Kidney capillary endothelial cell (primary cell): ENCODE results near the gene STARD13.

ENCODE experiments used
- DNase-seq: peaks from one replicate; pipeline ENCODE4 v3.0.0-alpha.2; 2018; ENCODE audit warnings: low spot score

Gene STARD13

DNA sequence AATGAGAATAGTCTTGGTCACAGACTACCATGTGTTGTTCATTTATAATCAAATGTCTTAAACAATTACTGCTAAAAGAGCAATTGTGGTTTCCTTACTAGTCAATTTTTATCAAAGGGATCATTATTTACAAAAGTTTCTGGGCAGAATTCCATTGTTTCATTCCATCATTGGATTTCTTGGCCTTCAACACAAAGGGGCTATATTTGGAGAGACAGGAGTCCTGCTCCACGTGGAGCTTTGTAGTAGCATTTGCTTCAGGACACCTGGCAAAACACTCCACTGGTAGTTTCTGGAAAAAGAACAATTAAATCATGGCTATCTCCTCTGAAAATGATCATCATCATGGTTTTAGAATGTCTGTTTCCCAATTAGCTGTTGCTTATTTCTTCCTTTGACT is 22.3 kb upstream of the STARD13 start:
- no peak for DNase-seq

DNA sequence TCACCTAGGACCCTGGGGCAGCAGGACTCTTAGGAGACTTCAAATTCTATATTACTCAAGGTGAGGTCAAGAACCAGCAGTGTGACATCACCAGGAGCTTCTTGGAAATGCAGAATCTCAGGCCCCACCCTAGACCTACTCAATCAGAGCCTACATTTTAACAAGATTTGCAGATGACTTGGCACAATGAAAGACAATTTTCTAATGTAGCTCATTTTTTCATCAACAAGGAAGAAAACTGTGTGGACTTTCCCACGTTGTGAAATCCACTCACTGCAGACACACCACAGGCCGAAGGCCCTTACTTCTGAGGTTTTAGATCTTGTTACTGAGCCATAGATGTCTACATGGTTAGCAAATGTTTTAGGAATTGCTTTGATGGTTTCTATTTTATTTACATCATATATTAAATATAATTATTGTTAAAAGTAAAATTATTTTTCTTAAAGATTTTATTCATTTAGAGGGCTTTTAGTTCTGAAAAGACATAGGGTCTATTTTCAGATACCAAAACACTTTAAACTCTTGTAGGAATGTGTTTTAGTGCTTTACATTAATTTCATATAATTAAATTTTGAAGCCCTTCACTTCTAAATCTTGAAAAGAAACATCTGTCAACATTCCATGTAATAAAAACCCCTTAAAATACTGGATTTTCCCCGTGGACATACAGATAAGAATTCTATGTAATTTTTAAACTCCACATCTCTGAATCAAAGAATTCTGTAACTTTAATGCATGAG is 18.5 kb upstream of the STARD13 start:
- DNase-seq: no peak

DNA sequence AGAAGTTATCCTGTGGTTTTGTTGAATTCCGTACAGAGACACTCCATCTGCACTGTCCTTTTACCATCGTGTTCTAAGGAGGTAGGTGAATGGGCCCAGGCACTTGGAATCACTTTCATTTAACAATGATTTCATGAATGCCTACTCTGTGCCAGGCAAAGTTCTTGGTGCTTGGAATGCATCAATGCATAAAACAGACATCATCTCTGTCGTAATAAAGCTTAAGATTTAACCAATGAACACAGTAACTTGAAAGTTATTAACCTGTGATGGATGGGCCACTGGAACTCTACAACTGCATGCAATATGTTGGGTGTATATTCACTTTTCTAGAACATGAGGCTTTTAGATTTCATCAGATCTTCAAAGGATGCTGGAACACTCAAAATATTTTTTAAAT is 14.1 kb upstream of the STARD13 start:
- DNase-seq: no peak

DNA sequence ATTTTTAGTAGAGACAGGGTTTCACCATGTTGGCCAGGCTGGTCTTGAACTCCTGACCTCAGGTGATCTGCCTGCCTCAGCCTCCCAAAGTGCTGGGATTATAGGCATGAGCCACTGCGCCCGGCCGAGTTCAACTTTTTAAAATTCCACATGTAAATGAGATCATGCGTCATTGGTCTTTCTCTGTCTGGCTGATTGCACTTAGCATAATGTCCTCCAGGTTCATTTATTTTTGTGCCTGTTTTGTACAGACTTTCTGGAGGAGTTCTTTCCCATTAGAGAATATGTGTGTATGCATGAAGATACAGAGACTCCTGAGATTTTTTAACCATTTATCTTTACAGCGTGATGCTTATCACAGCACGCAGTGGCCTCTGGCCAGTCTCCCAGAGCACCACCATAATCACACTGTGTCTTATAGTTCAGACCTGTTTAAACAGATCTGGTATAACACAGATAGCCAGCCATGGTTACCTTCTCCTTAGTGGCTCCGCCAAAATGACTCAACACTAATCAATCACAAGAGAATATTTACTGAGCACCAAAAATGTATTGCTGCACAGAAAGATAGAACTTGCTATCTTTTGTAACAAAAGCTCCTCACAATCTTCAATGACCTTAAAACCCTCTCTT is 11.4 kb upstream of the STARD13 start:
- no peak for DNase-seq

DNA sequence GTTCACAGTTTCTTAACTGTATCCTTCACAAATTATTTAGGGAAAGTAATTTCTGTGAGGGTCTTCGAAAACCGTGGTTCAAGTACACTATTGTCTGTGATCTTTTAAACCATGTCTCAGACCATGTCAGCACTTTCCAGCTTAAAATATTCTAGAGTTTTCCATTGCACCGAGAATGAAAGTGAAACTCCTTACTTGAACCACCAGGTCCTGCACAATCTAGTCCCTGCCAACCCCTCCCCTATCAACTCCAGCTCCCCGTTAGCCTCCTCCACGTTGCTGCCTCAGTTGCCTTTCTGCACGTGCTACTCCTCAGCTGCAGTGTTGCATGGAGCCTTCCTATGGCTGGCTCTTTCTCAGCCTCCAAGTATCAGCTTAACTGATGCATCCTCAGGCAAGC is 7.2 kb upstream of the STARD13 start:
- DNase-seq: no peak

DNA sequence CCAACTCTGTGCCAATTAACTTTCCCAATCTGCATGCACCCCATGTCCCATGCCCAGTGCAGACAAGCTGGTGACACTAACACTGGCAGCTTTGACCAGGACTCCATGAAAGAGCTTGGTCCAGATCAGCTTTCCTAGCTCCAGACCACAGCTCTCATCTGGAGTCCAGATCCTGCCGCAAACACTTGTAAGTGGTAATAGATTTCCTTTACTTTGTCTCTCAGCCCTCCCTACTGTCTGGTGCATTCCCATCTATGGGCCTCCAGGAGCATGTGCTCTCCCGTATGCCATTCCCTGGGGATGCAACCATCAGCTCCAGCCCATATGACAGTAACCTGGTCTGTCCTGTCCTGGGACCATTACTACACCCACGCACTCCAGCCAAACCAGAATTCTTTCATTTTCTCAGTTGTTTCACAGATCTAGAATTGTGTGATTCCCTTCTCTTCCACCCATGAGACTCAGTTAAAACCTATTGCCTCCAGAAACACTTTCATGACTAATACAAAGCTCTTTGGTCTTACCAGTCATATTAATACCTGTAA is 4.9 kb upstream of the STARD13 start:
- no peak for DNase-seq

DNA sequence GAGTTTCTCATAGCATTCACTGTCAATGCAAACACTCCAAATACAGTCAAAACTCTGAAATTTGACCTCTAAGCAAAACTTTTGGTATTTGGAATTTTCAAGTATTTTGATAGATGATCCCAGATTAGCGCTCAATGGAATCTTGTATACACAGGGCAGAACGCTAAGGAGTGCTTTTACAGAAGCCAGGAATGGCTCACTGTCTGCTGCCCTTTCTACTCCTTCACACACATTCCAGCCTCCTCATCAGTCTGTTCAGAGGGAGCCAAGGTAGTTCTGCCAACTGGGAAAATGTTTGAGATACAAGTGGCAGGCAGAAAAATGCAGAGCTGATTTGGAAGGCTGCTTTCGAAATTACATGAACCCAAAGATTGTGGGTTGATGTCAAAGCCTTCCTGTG is 4.4 kb upstream of the STARD13 start:
- DNase-seq: no peak

DNA sequence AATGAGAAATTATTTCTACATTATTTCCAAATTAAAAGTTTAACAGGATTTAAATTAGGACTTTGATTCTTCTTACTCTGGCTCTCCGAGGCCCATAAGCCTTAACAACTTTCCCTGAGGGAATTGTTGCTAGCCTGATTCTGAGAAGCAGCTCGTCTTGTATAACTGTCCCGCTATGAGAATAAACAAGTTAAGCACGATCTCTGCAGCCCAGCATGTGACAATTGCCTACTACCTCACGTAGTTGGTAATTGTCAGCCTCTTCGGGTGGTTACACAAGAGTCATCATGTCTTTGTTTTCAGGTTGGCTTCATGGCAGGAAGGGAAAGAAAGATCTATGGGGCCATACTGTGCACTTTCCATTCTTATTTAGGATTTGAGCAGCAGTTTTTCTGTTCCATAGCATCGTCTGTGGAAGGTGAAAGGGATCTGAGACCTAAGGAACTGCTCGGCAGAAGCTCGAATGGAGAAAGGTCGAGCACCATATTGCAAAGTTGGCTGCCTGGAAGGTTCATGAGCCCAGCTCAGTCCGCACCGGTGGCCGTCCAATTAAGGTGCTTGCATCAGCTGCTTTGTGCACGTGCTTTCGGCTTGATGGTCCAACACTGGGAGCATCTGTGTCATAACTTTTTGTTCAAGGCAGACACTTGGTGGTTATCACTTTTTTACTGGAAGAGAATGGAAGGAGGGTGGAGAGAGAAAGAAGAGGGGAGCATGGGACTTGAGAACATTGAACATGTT is 1.8 kb upstream of the STARD13 start:
- DNase-seq: no peak

DNA sequence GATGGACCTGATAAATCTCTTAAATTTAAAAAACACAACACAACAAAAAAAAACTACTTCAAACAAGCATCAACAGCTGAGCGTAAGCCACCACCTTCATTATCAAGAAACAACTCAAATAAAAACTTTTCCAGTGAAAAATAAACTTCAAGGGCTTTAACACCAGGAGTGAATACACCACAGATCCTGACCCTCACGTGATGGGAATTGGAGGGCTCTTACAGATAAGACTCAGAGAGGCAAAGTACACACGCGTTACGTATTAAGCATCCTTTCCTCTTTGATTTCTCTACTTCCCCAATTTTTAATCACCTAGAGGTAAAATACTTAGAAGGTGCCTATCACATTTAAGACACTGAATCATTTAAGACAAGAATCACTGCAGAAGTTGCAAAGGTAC is 573 bp upstream of the STARD13 start:
- no peak for DNase-seq

DNA sequence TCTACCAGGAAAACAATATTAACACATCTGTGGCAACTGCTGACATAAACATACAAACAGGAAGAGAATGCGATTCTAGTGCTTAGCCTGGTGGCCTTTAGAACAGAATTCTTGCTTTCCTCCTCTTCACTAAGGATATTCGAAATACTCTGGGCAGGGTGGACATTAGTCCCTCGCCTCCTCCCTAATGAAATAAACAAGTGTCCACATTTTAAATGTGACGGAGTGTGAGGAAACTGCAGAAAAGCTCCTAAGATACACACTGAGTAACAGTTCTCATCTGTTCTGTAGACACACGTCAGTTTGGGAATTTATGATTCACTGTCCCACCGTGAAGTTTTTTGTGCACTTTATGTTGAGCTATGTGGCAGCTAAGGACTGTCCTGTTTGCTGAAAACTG is 639 bp downstream of the STARD13 start:
- peak; percentile 46 for DNase-seq

DNA sequence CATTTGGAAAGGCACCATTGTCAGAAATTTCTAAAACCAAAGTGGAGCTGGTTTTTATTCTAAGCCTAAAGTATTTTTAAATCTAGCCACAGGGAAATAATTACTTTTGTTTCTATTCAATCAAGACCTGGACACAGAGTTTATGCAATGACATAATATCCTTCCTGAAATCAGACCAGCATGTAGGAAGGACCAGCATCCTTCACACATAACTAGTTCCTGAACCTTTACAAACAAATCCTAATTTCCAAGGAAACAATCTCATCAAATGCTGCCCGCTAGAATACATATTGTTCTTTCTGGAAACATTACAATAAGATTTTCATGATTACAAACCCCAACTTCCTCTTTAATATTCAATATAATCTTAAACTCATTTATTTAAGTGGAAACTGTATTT is 1.5 kb downstream of the STARD13 start:
- DNase-seq: peak; percentile 74

DNA sequence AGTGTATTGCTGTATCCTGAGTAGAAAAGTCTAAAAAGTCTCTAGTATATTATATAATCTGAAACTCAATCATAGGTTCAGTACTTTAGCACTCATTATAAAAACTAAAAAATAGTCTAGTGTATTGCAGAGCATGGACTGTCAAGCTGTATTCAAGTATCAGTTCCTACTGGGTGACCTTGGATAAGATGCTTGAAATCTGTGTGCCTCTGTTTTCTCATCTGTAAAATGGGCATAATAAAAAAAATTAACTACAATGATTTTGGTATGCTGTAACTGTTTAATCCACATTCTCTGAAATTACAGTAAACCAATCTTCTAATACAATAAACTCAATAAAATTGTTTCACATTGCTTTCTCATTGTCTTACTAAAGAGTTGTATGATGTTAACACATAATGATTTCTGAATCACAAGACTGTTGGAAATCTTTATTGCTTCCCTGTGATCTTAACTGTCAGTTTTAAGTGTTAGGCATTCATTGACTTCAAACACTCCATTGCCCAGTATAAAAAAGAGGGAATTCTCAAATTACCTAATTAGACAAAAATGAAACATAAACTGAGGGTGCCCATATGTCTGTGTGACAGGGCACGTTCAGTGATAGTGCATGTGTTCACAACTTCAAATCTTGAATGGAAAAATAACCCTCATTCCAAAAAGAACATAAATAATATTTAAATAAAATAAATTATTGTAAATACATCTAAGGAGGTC is 2.2 kb downstream of the STARD13 start:
- no peak for DNase-seq

DNA sequence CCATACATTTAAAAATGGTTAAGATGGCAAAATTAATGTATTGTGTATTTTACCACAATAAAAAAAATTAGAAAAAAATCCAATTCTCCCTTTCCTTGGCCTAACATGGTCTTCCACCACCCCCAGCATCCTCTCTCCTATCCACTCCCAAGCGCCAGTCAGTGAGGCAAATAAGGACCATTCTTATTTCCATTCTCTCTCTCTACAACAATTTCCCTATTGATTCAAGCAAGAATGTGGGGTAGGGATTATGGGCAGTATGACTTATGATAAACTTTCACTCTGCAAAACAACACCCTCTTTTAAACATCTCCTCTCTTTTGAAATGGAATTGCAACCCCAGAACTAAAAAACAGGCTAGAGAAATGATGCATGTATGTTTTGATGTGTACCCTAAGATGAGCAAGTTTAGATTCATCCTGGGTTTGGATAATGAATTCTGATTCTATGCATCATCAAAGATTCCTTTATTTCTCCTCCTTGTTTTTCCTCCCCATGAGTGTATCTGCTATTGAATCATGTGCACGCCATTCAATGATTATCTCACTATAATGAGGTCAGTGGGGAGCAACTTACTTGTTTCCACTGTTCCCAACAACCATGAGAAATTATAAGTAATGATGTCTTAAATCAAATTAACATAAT is 3.5 kb downstream of the STARD13 start:
- DNase-seq: peak; percentile 53

DNA sequence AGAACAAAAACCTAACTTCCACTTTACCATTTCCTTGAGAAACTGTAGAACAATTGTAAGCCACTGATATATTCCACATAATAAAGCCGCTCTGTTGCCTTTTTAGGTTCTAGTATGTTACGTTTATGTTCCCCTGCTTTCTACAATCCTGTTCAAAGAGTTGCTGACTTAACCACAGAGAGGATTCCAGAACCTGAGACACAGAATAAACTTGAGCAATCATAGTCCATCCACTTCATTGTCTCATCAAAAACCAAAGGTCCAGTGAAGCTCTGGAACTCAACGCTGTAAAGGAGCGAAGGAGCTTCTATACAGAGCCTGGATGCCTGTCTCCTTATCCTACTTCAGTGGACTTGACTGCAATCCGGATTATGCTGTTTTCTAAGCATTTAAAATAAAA is 4.6 kb downstream of the STARD13 start:
- no peak for DNase-seq

DNA sequence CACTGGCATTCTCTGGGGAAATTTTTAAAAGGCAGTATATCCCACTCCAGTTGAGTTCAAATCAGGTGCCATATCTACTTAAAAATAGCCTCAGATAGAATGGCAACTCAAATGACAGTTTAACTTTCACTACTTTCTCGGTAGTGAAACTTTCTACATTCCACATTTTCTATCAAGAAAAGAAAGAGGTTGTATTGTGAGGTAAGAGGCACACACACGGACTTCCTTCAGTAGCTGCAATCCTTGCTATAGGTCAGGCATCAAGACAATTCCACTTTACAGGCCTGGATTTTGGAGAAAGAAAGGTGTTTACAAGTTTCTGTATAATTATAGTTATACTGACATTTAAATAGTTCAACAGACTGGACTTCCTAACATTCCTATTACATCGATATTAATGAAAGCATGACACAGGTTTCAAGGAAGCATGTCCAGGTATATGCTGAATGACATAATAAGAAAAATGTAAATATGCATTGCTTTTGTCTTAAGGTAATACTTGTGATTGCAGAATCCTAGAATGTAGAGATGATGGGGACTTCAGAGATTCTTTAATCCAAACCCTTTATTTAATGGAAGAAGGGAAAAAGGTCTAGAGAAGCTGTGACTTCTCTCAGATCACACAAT is 5.2 kb downstream of the STARD13 start:
- no peak for DNase-seq

DNA sequence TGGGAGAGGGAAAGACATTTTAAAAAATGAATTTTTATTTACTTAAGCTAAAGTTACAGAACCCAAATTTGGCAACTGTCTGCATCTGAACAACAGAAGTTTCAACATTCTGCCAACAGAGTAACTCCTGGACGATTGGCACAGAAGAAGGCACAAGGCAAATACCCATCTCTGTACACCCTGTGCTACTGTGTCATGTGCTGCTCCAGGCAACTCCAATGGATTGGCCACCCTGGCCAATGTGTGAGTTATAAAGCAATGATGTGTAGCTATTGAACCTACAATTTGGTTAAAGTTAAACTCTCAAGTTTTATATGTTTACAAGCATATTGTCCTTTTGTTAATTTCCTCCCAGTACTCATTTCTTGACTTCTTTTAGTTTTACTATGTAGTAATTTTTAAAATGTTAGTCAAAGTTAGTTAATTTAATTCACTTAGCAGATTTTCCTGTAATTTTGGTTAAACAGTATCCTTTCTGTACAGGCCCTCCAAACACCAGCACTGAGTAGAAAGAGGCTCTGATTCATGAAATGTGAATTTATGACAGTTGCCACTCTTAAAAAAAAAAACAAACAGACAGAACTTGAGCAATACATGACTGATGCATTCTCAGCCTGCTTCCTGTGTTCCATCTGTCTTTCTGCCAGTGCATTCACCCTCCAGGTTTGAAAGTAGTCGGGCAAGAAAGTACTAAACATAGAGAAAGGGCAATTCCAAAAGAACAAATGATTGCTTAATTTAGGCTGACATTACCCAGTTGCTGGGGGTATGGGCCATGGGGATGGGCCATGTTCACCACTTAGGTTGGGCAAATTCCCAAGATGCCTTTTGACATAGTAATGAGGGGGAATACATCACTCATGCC is 5.9 kb downstream of the STARD13 start:
- DNase-seq: peak; percentile 39

DNA sequence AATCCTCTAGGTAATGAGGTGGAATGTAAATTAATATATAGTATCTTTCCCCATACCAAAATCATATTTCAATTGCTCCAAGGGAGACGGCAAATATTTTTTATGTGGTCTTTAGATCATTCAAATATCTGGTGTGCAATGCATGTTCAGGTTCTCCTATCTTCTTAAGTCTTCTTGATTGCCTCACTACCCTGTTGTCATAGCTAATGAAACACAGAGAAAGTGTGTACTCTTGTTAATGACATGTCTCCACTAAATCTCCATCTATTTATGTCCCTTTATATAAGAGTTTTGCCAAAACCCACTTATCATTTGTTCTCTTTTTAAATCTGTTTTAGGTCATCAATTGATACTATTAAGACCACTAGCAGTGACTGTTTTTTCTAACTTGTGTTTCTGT is 6.6 kb downstream of the STARD13 start:
- no peak for DNase-seq

DNA sequence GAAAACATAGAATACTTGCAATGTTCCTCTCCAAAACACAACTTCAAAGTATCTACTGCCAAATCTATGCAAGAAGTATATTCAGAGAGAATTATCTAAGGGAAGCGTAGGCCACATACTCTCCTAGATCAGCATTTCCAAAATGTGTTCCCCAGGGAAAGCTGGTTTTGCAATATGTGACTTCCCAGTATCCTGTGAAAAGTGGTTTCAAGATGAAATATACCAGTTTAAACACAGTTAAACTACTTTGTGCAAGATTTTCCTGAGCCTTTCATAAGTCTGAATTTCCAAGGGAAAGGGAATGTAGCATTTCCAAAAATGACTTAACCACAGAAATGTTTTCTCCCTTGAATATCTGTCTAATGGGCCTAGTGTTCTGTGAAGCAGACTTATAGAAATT is 7.6 kb downstream of the STARD13 start:
- DNase-seq: no peak

DNA sequence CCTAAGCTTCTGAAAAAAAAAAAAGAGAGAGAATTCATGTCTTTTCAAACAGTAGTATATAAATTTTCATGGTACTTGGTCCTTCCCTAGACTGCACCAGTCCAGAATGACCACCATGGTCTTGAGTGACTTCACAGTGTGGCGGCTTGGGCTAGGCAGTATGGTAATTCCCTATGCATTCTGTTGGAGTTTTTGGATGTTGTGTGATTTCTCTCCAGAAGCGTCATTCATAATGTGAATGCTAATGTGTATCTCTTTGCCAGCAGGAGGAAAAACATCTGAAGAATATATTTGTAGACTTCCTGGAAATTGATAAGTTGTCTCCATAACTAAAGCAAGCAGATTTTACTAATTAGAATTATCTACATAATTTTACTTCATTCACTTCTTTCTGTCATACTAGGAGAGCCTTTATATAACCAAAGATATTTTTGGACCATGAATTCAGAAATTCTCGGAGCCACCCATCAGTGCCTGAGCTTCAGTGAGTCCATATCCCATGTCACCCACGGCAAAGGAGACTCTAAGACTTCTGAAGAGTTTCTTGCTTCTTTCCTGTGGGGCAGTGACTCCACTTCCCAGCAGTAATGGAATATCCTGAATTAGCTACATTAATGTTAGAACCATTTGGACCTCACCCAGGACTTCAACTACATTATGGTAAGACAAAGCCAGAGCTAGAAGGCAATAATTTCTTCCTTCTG is 8.4 kb downstream of the STARD13 start:
- no peak for DNase-seq

DNA sequence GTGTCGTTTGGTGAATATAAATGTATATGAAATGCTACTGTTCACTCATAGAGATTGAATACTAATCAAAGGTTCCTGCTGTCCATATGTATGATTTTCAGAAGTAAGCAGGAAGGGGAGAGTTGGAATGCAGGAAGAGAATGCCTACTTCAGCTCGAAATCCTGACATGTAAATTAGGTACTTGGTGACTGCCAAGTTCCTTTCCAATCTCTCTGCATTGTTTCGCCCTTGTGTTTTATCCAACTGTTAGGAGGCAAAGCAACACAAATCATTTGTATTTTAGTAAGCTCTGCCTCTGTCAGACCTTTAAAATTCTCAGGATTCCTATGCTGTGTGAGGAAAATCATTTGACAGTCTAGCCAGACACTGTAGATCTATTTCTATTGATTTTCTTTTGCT is 9.0 kb downstream of the STARD13 start:
- DNase-seq: peak; percentile 10
